ENCODE measurements around the gene COL4A2.

GRCh38 chr13:110436276-110436675, 129.2 kb downstream of the COL4A2 start:
- TF ChIP-seq POLR2A (IDR thresholded peaks at IDR 0.05; ENCODE audit: low read depth), result no peak
- no peak for TF ChIP-seq POLR2AphosphoS5 (IDR thresholded peaks at IDR 0.05)
- TF ChIP-seq CTCF (IDR thresholded peaks at IDR 0.05), result no peak
- TF ChIP-seq EP300 (IDR thresholded peaks at IDR 0.05), result no peak

Data from esophagus muscularis mucosa (tissue), 4 donors.